Activated CD4-positive, alpha-beta T cell treated with anti-CD3 and anti-CD28 coated beads for 1 hour (primary cell): ENCODE measurements around the gene HDAC10.
"Not testable (repeated sequence)": the region's sequence is repeated elsewhere in the genome, so short reads cannot be mapped to it uniquely, and the experiment has no call there.

Experiments
- DNase-seq: peaks from one replicate; pipeline ENCODE4 v3.0.0-alpha.2; 2020

HDAC10 gene

DNA sequence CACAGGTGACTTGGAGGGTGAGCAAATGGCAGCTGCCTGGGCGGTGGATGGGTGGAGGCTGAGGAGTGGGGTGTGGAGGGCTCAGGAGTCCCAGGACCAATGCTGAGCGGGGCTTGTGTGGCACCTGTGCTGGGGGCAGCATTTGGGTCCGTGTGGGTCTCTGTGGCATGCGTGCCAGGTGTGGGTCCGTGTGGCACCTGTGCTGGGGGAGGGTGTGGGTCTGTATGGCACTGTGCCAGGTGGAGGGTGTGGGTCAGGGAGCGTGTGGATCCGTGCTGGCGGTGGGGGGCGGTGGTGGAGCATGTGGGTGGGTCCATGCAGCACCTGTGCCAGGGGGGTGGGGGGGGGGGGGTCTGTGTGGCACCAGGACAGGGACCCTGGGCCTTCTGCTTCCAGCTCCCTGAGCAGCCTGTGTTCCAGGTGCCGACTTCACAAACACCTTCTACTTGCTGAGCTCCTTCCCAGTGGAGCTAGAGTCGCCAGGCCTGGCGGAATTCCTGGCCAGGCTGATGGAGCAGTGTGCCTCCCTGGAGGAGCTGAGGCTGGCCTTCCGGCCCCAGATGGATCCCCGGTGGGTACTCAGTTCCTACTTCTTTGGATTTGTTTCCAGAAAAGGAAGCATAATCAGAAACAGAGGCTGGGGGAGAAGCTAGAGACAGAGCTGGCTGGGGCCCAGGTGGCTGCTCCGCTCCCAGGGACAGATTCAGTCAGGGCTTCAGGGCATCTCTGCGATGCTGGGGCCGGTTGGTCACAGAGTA is 35.6 kb downstream of the HDAC10 start:
- no peak for DNase-seq

DNA sequence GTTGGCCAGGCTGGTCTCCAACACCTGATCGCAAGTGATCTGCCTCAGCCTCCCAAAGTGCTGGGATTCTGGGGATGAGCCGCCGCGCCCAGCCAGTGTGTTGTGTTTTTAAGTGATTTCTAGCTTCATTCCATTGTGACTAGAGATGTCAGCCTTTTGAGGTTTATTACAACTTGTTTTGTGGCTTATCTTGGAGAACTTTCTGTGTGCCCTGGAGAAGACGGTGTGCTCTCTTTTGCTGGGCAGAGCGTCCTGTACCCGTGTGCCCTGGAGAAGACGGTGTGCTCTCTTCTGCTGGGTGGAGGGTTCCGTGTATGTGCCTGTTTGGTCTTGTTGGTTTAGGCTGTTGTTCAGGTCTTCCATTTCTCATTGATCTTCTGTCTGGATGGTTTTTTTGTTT is 37.8 kb downstream of the HDAC10 start:
- no peak for DNase-seq

DNA sequence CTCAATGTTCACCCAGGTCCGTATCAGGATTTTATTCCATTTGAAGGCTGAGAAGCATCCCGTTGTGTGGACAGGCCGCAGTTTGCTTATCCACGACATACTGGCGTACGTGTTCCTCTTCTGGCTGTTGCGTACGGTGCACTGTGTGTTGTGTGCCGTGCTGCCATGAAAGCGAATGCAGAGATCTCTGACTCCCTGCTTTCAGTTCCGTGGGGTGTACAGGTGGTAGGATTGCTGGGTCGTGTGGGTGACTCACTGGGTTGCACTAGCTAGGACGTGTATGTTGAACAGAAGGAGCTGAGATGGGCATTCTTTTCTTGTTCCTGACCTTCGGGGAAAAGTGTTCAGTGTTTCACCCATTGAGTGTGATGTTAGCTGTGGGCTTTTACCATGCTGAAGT is 39.9 kb downstream of the HDAC10 start:
- DNase-seq: no peak

DNA sequence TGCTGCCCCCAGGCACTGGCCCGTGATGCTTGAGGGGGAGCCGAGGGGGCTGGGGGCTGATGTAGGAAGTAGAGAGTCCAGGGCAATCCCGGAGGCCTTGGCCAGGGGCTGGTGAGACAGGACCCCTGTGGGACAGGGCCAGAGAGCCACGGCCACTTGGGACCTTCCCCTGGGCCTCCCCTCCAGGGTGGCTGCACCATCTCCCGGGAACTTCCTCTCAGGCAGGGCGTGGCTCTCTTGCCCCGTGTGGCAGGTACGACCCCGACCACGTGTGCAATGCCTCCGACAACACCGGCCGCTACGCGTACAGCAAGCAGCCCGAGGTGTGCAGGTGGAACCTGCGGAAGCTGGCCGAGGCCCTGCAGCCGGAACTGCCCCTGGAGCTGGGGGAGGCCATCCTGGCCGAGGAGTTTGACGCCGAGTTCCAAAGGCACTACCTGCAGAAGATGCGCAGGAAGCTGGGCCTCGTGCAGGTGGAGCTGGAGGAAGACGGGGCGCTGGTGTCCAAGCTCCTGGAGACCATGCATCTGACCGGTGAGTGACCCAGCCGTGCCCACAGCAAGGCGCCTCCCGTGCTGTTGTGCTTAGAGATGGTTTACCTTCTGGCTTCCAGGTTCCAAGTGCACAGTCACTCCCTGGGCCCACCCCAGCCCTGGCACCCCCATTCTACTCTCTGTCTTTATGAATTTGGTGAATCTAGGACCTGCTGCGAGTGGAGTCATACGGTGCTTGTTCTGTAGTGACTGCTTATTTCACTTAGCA is 40.5 kb downstream of the HDAC10 start:
- no peak for DNase-seq

DNA sequence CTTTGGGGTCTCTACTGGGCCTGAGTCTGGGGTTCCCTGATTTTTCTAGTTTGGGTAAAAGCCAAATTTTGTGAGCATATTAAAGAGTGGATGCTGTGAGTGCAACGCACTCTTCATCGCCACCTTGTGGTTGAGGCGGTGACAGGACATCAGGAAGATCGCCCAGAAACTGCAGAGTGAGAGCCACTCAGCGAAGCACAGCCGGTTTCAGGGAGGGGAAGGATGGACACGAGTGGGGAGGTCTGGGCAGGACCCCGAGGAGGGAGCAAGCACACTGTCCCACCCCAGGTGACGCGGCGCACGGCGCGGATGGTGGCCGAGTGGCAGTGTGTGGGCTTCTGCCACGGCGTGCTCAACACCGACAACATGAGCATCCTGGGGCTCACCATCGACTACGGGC is 41.2 kb downstream of the HDAC10 start:
- DNase-seq: peak; percentile 60

DNA sequence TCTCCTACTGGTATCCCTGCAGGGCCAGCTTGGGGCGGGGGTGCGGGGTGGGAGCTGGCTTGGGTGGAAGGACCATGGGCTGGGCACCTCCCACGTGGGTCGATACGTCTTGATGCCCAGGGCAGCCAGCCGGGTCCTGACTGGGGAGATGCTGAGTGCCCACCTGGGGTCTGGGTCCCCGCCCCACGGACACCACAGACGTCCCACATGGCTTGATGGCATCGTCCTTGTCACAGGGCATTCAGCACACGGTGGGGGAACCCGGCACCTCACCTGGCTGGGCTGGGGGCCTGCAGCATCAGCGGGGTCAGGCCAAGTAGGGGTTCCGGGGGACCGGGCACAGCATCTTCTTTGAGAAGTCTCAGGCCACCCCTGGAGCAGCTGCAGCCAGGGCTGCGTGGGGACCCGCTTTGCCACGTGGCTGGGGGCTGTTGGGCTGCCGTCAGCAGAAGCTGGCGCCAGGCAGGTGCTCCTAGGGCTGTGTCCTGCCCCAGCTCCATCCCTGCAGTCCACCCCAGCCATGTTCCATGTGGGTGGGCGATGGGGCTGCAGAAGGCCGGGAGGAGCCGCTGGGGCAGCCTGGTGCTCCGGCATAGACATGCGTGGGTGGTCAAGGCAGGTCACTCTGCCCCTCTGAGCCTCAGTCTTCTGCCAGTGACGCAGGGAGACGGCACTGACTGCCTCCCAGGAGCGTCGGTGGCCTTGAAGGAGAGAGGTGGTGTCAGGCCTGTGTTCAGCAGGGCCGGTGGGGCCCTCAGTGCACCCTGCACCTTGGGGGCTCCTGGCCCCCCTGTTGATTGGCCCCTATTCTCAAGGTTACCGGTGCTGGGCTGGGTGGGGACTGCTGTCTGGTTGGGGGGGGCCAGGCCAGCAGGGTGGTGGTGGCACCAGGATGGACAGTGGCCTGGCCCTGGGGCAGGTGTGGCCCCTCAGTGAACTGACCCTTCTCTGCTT is 41.8 kb downstream of the HDAC10 start:
- no peak for DNase-seq

DNA sequence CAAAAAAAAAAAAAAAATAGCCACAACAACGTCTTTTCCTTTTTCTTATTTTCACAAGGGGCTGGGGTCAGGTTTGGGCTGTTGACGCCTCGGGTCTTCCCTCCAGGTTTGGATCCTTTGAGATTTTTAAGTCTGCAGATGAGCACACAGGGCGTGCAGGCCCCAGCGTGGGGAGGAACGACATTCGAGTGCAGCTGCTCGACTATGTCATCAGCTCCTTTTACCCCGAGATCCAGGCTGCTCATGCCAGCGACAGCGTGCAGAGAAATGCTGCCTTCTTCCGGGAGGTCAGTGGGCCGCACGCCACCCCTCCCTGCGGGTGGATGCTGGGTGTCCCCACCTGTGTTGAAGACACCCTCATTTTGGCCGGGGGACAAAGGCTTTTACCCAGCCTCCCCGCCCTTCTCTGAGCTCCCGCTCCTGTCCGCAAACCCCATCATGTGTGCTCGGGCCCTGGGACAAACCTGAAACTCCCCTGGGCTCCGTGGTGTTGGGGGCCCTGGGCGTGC is 42.6 kb downstream of the HDAC10 start:
- no peak for DNase-seq

DNA sequence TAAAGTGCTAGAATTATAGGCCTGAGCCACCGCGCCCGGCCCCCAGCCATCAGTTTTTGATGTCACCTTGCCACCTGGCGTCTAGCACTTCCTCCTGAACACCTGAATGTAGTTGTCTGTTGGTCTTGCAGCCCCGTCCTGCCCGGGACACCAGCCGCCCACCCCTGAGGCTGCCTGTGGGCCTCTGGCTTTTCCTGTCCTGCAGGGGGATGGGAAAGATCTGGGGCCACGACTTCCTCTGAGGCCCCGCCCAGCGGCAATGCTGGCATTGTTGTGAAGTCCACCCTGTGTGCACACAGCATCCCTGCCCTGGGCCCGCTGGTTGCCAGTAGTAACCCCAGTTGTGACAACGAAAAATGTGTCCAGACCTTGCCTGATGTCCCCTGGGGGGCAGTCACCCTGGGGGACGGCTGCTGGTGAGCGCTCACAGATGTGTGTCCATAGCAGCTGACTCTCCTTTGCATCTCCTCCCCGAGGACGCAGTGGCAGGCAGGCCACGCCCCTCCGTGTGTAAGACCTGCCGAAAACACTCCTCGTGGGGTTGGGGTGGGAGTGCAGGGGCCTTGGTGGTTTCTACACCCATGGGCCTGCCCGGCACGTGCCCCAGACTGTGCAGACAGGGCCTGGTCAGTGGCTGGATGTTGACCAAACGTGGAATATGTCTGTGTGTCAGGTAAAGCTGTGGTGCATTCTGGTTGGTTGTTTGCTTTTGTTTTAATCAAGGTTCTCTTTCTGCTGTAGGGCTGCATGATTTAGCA is 43.5 kb downstream of the HDAC10 start:
- DNase-seq: no peak

DNA sequence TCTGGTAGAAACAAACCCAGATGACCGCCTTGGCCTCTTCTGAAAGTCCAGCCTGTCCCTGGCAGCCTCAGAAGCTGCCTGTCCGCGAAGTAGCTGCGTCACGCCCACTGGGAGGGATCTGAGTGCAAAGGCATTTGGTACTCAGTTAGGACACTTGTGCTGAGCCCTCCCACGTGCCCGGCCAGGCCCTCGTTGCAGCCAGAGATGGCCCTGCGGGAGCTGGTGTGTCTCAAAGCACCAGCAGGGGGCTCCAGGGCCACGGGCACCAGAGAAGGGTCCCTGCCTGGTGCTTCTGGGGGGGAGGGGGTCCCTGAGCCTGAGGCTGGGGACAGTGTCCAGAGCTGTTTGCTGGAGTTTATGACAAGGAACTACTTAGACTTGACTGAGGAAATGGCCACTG is 44.5 kb downstream of the HDAC10 start:
- no peak for DNase-seq

DNA sequence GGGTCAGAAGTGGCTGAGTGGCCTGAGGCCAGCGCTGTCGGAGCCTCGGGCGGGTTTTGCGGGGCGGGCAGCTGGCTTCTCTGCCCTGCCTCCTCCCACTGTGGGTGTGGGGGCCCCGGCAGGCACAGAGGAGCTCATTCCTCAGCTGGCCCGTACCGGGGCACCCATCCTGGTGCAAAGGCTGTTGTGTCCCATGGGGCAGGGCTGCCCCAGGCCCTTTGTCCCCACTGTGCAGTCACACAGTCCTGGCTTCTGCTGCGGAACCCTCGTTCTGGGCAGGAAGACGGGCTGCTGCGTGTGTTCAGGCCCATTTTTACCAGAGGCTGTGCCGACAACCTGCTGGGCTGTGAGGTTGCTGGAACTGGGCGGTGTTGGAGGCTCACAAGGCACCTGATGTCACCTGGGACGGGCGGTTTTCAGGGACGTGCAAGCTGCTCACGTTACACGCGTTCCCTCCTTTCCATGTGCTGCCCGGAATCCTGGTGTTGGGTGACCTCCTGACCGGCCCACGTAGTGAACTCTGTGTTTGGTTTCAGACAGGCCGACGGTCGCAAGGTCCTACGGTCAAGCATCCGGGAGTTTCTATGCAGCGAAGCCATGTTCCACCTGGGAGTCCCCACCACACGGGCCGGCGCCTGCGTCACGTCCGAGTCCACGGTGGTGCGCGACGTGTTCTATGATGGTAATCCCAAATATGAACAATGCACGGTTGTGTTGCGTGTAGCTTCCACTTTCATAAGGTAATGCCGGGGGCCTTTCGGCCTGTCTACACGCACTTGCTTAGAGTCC is 45.1 kb downstream of the HDAC10 start:
- no peak for DNase-seq

DNA sequence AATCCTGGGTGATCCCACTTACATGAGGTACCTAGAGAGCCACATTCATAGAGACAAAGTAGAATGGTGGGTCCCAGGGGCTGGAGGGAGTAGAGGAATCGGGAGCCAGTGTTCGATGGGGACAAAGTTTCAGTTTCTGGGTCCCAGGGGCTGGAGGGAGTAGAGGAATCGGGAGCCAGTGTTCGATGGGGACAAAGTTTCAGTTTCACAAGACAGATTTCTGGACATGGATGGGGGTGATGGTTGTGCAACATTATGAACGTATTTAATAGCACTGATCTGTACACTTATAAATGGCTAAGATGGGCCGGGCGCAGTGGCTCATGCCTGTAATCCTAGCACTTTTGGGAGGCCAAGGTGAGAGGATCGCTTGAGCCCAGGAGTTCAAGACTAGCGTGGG is 46.1 kb downstream of the HDAC10 start:
- not testable (repeated sequence) for DNase-seq

DNA sequence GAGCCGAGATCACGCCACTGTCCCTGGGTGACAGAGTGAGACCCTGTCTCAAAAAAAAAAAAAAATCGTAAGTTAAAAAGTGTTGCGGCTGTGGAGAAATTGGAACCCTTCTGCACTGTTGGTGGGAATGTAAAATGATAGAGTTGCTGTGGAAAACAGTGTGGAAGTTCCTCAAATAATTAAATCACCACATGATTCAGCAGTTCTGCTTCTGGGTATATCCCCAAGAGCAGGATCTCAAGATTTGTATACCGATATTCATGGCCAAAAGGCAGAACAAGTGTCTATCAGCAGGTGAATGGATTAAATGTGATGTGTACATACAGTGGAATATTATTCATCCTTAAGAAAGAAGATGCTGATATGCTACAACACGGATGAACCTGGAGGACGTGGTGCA is 46.5 kb downstream of the HDAC10 start:
- DNase-seq: no peak

DNA sequence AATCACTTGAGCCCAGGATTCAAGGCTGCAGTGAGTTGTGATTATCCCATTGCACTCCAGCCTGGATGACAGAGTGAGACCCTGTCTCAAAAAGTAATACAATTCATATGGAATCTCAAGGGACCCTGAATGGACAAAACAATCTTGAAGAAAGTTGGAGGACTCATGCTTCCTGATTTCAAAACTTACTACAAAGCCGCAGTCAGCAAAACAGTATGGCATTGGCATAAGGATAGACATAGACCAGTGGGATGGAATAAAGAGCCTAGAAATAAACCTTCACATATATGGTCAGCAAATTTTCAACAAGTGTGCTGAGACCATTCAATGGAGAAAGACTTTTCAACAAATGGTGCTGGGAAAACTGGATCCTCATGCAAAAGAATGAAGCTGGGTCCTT is 47.8 kb downstream of the HDAC10 start:
- DNase-seq: no peak

DNA sequence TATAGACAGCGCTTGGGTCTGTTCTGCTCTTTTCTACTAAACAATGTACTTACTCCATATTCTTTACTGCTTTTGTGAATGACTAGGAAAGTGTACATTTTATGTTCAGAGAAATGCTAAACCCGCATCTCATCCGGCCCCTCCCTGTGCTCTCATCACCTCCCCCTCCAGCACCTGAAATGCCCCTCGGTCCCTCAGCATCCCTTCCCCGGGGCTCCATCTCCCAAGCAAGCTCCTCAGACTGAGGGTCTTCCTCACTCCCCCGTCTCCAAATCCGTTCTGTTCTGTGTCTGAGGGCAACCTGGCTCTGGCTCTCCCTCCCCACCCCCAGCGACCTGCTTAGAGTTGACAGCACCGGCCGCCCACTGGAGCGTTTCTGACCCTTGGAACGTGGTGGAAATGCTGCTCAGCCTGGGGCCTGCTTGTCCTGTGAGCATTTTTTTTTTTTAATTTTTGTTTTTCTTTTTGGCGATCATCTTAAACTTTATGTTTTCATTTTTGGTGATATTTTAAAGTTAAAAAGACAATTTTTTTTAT is 48.9 kb downstream of the HDAC10 start:
- DNase-seq: no peak

DNA sequence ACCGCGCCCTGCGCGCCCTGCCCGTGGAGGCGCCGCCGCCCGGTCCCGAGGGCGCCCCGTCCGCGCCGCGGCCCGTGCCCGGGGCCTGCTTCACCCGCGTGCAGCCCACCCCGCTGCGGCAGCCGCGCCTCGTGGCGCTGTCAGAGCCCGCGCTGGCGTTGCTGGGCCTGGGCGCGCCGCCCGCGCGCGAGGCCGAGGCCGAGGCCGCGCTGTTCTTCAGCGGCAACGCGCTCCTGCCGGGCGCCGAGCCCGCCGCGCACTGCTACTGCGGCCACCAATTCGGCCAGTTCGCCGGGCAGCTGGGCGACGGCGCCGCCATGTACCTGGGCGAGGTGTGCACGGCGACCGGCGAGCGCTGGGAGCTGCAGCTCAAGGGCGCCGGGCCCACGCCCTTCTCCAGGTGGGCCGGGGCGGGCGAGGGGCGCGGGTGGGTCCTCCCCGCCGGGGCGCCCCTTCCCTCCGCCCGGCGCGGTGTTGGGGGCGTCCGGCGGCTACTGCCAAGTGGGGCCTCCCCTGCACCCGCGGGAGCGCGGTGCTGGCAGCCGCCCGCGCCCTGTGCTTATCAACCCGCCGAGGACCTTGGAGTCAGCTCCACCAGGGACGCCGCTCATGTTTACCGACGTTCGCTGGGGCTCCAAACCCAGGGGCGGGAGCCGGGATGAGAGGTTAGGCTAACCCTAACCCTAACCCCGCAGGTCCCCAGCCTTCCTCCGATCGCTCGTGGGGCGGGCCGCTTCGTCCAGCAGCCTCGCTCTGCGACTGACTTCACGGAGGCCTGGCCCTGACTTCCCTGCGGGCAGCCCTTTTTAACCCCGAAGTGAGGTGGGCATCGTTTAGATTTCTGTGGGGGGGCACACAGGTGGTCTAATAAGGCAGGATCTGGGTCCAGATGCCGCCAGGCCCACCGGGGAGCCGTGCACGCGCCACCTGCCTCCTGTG is 49.6 kb downstream of the HDAC10 start:
- no peak for DNase-seq

DNA sequence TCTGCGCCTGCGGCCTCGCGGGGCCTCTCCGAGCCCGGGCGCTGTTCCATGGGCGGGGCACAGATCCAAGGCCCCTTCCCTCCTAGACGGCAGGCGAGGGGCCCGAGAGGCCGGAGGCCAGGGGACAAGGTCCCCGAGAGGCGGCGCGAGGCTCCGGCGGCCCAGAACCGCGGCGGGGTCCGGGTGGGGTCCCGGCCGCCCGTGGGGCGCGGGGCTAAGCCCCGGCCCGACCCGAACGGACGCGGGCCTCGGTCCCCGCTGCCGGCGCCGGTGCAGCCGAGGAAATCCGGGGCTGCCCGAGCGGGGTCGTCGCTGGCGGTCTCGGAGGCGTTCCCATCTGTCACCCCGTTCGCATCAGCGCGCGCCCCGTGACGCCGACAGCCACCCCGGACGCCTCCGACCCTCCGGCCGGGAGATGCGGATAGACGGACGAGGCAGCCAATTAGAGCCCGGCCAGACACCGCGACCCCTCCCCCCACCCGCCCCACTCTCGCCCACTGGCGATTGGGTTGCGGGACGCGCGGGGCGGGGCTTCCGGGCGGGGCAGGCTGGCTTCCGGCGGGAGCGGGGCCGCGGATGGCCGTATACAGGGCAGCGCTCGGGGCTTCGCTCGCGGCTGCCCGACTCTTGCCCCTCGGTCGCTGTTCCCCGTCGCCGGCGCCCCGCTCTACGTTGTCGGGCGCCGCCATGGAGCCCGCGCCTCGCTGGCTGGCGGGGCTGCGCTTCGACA is 50.4 kb downstream of the HDAC10 start, which contains the start of gene SELENOO:
SELENOO (plus strand) TSS at position 551 of the 730 bp plus-strand sequence; CDS start at position 577, 26 bp downstream.
- peak; percentile 83 for DNase-seq

DNA sequence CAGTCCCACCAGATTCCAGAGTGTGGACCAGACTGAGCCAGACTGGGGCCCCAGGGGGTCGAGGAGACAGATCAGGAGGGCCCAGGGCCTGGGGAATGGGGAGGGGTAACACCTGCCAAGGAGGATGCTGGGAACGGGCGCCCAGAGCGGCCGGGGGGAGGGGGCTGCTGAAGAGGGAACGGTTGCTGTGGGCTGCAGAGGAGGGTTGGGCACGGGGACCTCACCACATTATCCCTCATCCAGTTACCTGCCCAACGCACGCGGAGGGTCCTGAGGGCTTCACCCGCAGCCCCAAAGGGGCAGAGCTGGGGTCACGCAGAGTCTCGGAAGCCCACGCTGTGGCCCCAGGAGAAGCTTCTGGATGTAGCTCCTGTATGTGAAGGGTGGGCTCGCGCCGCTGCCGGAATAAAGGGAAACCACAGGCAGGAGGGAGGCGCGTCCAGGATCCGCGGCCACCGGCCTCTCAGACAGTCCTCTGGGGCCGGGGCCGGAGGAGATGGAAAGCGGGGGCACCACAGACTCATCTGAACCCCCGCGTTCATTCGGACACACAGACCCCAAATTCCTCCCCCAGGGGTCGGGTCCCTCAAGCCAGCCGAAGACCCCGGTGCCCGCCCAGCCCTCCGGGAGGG is 51.1 kb downstream of the HDAC10 start:
- no peak for DNase-seq

DNA sequence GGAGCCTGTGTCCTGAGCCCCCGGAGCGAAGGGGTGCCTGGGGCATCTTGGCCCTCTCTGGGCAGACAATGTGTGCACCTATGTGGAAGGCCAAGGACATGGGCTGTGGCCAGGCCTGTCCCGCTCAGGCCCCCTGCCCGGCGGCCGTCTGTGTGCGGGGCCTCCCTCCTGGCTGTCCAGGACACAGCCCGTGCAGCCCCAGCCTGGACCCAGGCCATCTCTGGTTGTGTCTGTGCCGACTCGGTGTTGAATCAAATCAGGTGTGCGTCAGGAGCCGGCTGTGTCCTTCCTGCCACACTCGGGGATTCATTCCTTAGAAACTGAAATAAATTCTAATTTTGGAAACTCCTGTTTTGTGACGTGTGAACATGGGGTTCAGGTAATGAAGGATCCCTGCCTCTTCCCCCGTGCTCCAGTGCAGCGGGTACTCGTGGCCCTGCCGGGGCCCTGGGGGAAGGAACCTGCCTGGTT is 51.8 kb downstream of the HDAC10 start:
- no peak for DNase-seq

DNA sequence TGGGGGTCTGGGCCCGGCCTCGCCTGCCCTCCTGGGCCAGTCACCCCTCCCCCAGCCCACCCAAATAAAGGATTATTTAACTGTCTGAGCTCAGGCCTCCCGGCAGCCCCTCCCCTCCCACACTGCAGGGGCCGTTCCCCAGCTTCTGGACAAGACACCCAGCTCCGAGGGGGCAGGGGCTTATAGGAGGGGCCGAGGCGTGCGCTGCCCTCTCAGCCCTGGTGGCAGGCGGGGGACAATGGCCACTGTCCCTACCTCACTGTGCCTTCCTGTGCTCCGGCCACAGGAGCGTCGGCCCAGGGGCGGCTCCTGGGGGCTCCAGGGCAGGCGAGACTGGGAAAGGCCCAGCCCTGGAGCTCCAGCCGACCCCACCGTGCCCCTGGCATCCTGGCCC is 52.4 kb downstream of the HDAC10 start:
- DNase-seq: no peak
